GM23338 (cell line): ENCODE results near the gene SPINK7. TPM values are rescaled to one million over a fixed set of nuclear protein-coding genes. Genes with fewer than 3 reads are reported as not detected.

ENCODE experiments used
- ATAC-seq: fragments of 200-7000 bp; cut with Tn5 transposase; 3 replicates; pipeline ENCODE4 v1.9.1; 2020
- DNase-seq: peaks from one replicate; pipeline ENCODE4 v3.0.0-alpha.2; 2015; ENCODE audit warnings: low spot score
- H2AFZ ChIP-seq: fragments of 200-600 bp; sonication (generic); 2 replicates; pipeline ENCODE4 v1.8.0; 2016; ENCODE audit warnings: antibody characterized with exemption, mild to moderate bottlenecking, moderate library complexity
- H3F3A ChIP-seq: fragments of 200-600 bp; sonication (generic); replicated peaks from 2 replicates; pipeline ENCODE4 v1.8.0; 2017; ENCODE audit warnings: antibody characterized with exemption, mixed run types, low read depth
- H3K27ac ChIP-seq: fragments of 200-600 bp; sonication (generic); 2 replicates; pipeline ENCODE4 v1.6.1; 2016; ENCODE audit warnings: low read depth
- H3K27me3 ChIP-seq: fragments of 200-600 bp; sonication (generic); 2 replicates; pipeline ENCODE4 v1.8.0; 2016; ENCODE audit warnings: mild to moderate bottlenecking, mixed run types, moderate library complexity; ENCODE audit not compliant: insufficient read depth
- H3K36me3 ChIP-seq: fragments of 200-600 bp; sonication (generic); 2 replicates; pipeline ENCODE4 v1.8.0; 2016; ENCODE audit warnings: mild to moderate bottlenecking; ENCODE audit not compliant: insufficient read depth
- H3K4me1 ChIP-seq: fragments of 200-600 bp; sonication (generic); 2 replicates; pipeline ENCODE4 v1.8.0; 2016; ENCODE audit warnings: mild to moderate bottlenecking, moderate library complexity; ENCODE audit not compliant: insufficient read depth
- H3K4me2 ChIP-seq: fragments of 200-600 bp; sonication (generic); 2 replicates; pipeline ENCODE4 v1.7.1; 2017; ENCODE audit warnings: mixed run types
- H3K4me3 ChIP-seq: fragments of 200-600 bp; sonication (generic); 2 replicates; pipeline ENCODE4 v1.6.1; 2016; ENCODE audit warnings: mixed run types
- H3K79me2 ChIP-seq: fragments of 200-600 bp; sonication (generic); replicated peaks from 2 replicates; pipeline ENCODE4 v1.8.0; 2017; ENCODE audit warnings: mild to moderate bottlenecking; ENCODE audit not compliant: insufficient read depth
- H3K9me2 ChIP-seq: fragments of 200-600 bp; sonication (generic); 2 replicates; pipeline ENCODE4 v1.8.0; 2017; ENCODE audit not compliant: insufficient read depth
- H4K20me1 ChIP-seq: fragments of 200-600 bp; sonication (generic); replicated peaks from 2 replicates; pipeline ENCODE4 v1.8.0; 2017; ENCODE audit warnings: mild to moderate bottlenecking; ENCODE audit not compliant: insufficient read depth
- H3K27ac Mint-ChIP-seq: 2 replicates; pipeline ENCODE4 v1.8.0; 2020; ENCODE audit warnings: inconsistent platforms, mild to moderate bottlenecking, moderate library complexity, mixed read lengths
- H3K27me3 Mint-ChIP-seq: 3 replicates; pipeline ENCODE4 v1.8.0; 2022; ENCODE audit warnings: low read depth, mild to moderate bottlenecking, moderate library complexity, mixed read lengths, inconsistent platforms; ENCODE audit not compliant: insufficient read depth, poor library complexity
- H3K36me3 Mint-ChIP-seq: 3 replicates; pipeline ENCODE4 v1.8.0; 2021; ENCODE audit warnings: low read depth, mild to moderate bottlenecking, inconsistent platforms, moderate library complexity, mixed read lengths
- H3K4me1 Mint-ChIP-seq: 3 replicates; pipeline ENCODE4 v1.8.0; 2020; ENCODE audit warnings: mild to moderate bottlenecking, inconsistent platforms, mixed read lengths
- H3K4me3 Mint-ChIP-seq: 3 replicates; pipeline ENCODE4 v1.8.0; 2021; ENCODE audit warnings: moderate library complexity, mild to moderate bottlenecking, inconsistent platforms, mixed read lengths
- H3K9me3 Mint-ChIP-seq: 3 replicates; pipeline ENCODE4 v1.8.0; 2020; ENCODE audit warnings: moderate library complexity, mild to moderate bottlenecking, inconsistent platforms, mixed read lengths
- CTCF ChIP-seq, 2 experiments: fragments of 200-600 bp in 1 of 2; sonication (generic) in 1 of 2; conservative IDR thresholded peaks; 2 replicates each; pipeline versions ENCODE4 v1.5.1 to v1.6.1; 2016 to 2017; ENCODE audit warnings: antibody characterized with exemption in 2 of 2, low read depth in 2 of 2, mild to moderate bottlenecking in 2 of 2, moderate library complexity in 1 of 2
- EZH2 ChIP-seq: fragments of 200-600 bp; sonication (generic); IDR thresholded peaks from one replicate; pipeline ENCODE4 v1.8.0; 2017; ENCODE audit warnings: antibody characterized with exemption, mild to moderate bottlenecking, low read depth; ENCODE audit not compliant: unreplicated experiment
- EZH2phosphoT487 ChIP-seq: fragments of 200-600 bp; sonication (generic); IDR thresholded peaks from one replicate; pipeline ENCODE4 v1.8.1; 2018; ENCODE audit warnings: antibody characterized with exemption; ENCODE audit not compliant: unreplicated experiment
- JUNB ChIP-seq: IDR thresholded peaks from one replicate; pipeline ENCODE4 v1.6.1; 2016; ENCODE audit warnings: antibody characterized with exemption; ENCODE audit not compliant: unreplicated experiment
- NANOG ChIP-seq: IDR thresholded peaks from 2 replicates; pipeline ENCODE4 v1.6.1; 2016; ENCODE audit warnings: antibody characterized with exemption, borderline replicate concordance
- POLR2AphosphoS5 ChIP-seq: IDR thresholded peaks from 2 replicates; pipeline ENCODE4 v1.6.1; 2016; ENCODE audit warnings: antibody characterized with exemption, low read depth
- ZNF114 ChIP-seq: fragments of 250-450 bp; sonication (Bioruptor Pico); IDR thresholded peaks from 2 replicates; pipeline ENCODE4 v1.5.0; 2020; ENCODE audit warnings: mild to moderate bottlenecking, moderate library complexity
- ZNF462 ChIP-seq: fragments of 250-450 bp; sonication (Bioruptor Pico); IDR thresholded peaks from 2 replicates; pipeline ENCODE4 v1.5.0; 2020; ENCODE audit warnings: mild to moderate bottlenecking, moderate library complexity
- polyA plus RNA-seq: library from polyadenylated mRNA; unstranded; fragments of >200 nt; fragmentation: Nextera tagmentation; extraction: Ambion mirVana; gene quantifications from 2 replicates; pipeline ENCODE4 v1.2.1, GENCODE V29; 2016
- total RNA-seq: library from RNA; depleted of rRNA; stranded (reverse); fragments of >200 nt; shearing (Covaris generic); gene quantifications from 2 replicates; pipeline ENCODE4 v1.2.3, GENCODE V29; 2014

SPINK7 gene
- total and polyA plus RNA-seq, 2 experiments from 2014 or later: not detected

- H3K27ac ChIP-seq: no peak overlapping the region
- H4K20me1 ChIP-seq: no peaks in the 10 kb centered on the region
- H3K27me3 Mint-ChIP-seq: no peaks in the 10 kb centered on the region
- H2AFZ ChIP-seq: no peak overlapping the region
- no peaks in the 10 kb centered on the region for H3F3A ChIP-seq
- no peaks in the 10 kb centered on the region for H3K79me2 ChIP-seq
- peak; percentile 5 for DNase-seq
- H3K4me1 Mint-ChIP-seq: peaks cover 2% of the 10 kb centered on the region; the same call in 1 of the 3 replicates
- H3K4me1 ChIP-seq: no peaks in the 10 kb centered on the region
- peak; percentile 66 for ATAC-seq
- H3K4me2 ChIP-seq: no peak overlapping the region
- no peaks in the 10 kb centered on the region for H3K27me3 ChIP-seq
- no peaks in the 10 kb centered on the region for H3K9me3 Mint-ChIP-seq
- no peak overlapping the region for H3K4me3 ChIP-seq
- no peak overlapping the region for H3K27ac Mint-ChIP-seq
- no peak overlapping the region for H3K4me3 Mint-ChIP-seq
- no peak for TF ChIP-seq ZNF114 (CRISPR knock-in tag)
- H3K9me2 ChIP-seq: no peaks in the 10 kb centered on the region
- no peaks in the 10 kb centered on the region for H3K36me3 Mint-ChIP-seq
- no peaks in the 10 kb centered on the region for H3K36me3 ChIP-seq
Observed at GRCh38 chr5:148343603-148344487, 31.6 kb downstream of the SPINK7 start.

- no peaks in the 10 kb centered on the region for H3F3A ChIP-seq
- DNase-seq: no peak
- no peaks in the 10 kb centered on the region for H3K36me3 Mint-ChIP-seq
- H3K9me3 Mint-ChIP-seq: no peaks in the 10 kb centered on the region
- H3K4me1 Mint-ChIP-seq: peaks cover 2% of the 10 kb centered on the region; the same call in 1 of the 3 replicates
- no peaks in the 10 kb centered on the region for H3K79me2 ChIP-seq
- no peaks in the 10 kb centered on the region for H4K20me1 ChIP-seq
- H3K36me3 ChIP-seq: no peaks in the 10 kb centered on the region
- H3K4me1 ChIP-seq: no peaks in the 10 kb centered on the region
- H3K27me3 Mint-ChIP-seq: no peaks in the 10 kb centered on the region
- H3K27ac Mint-ChIP-seq: no peak overlapping the region
- H2AFZ ChIP-seq: no peak overlapping the region
- ATAC-seq: no peak
- H3K4me3 ChIP-seq: no peak overlapping the region
- no peak overlapping the region for H3K4me3 Mint-ChIP-seq
- TF ChIP-seq JUNB: no peak
- TF ChIP-seq ZNF114 (CRISPR knock-in tag): no peak
- no peak for TF ChIP-seq CTCF (conservative IDR thresholded peaks at IDR 0.05; ENCODE audit: low read depth in 2 of 2)
- no peak for TF ChIP-seq EZH2
- no peak for TF ChIP-seq NANOG
- TF ChIP-seq EZH2phosphoT487: no peak
- TF ChIP-seq POLR2AphosphoS5: no peak
- no peak overlapping the region for H3K4me2 ChIP-seq
- no peaks in the 10 kb centered on the region for H3K27me3 ChIP-seq
- H3K27ac ChIP-seq: no peak overlapping the region
- no peaks in the 10 kb centered on the region for H3K9me2 ChIP-seq
Observed at GRCh38 chr5:148347706-148348105, 35.5 kb downstream of the SPINK7 start.

DNA sequence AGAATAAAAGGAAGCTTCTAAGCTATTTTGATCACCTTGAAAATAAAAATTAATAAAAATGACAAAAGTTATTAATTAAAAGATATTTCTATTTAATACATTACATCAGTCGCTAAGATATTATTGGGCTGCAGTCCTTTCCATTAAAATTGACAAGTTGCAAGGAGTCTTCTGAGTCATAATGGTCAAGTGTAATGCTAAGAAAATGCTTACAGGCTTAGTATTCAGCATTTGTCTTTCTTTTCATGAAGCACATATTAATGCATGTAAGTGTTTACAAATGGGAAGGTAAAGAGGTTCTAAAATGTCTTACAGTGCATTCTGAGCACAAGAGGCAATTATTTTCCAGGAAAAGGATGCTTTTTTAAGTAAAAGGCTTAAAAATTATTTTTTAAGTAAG is 40.5 kb downstream of the SPINK7 start:
- no peaks in the 10 kb centered on the region for H3K9me2 ChIP-seq
- H3K4me3 ChIP-seq: no peak overlapping the region
- DNase-seq (no peak), ATAC-seq (no peak)
- H3K4me1 Mint-ChIP-seq: no peaks in the 10 kb centered on the region
- no peaks in the 10 kb centered on the region for H3K9me3 Mint-ChIP-seq
- no peaks in the 10 kb centered on the region for H3K36me3 Mint-ChIP-seq
- H3K27ac Mint-ChIP-seq: no peak overlapping the region
- H2AFZ ChIP-seq: no peak overlapping the region
- no peaks in the 10 kb centered on the region for H3K27me3 ChIP-seq
- no peaks in the 10 kb centered on the region for H3F3A ChIP-seq
- H3K4me2 ChIP-seq: no peak overlapping the region
- no peak overlapping the region for H3K27ac ChIP-seq
- no peaks in the 10 kb centered on the region for H3K4me1 ChIP-seq
- no peak overlapping the region for H3K4me3 Mint-ChIP-seq
- no peaks in the 10 kb centered on the region for H3K79me2 ChIP-seq
- H4K20me1 ChIP-seq: no peaks in the 10 kb centered on the region
- no peaks in the 10 kb centered on the region for H3K36me3 ChIP-seq
- H3K27me3 Mint-ChIP-seq: no peaks in the 10 kb centered on the region
- TF ChIP-seq ZNF462 (no peak), JUNB (no peak), NANOG (no peak)
